Colonic mucosa (tissue), 4 donors: ENCODE data around the gene SLC6A20. TPM values are rescaled to one million over a fixed set of nuclear protein-coding genes. Genes with fewer than 3 reads are reported as not detected.

Experiments used
- DNase-seq: peaks from one replicate; pipeline ENCODE4 v3.0.0-alpha.2; 2020
- H3K27ac ChIP-seq: fragments of 200-600 bp; one replicate; pipeline ENCODE4 v1.8.0; 2021
- H3K27me3 ChIP-seq: fragments of 200-600 bp; one replicate; pipeline ENCODE4 v1.8.0; 2021
- H3K36me3 ChIP-seq: fragments of 200-600 bp; one replicate; pipeline ENCODE4 v1.8.0; 2021
- H3K4me1 ChIP-seq: fragments of 200-600 bp; one replicate; pipeline ENCODE4 v1.8.0; 2021; ENCODE audit warnings: mild to moderate bottlenecking
- H3K4me3 ChIP-seq: fragments of 200-600 bp; one replicate; pipeline ENCODE4 v1.8.0; 2021
- H3K9ac ChIP-seq, 2 donors: one replicate each; pipeline ENCODE4 v1.7.0; 2013; ENCODE audit warnings: control low read depth in 2 of 2, low read depth in 2 of 2, low read length in 2 of 2
- H3K9me3 ChIP-seq: fragments of 200-600 bp; one replicate; pipeline ENCODE4 v1.8.0; 2021
- intact Hi-C: fragments of 100-400 bp; cut with DNase I; formaldehyde crosslinking; loops from one replicate; pipeline ENCODE4 v1.14.1; 2022
- total RNA-seq, 2 donors: library from RNA; stranded (reverse); fragmentation: NEBNext Ultra II Directional in 1 of 2; extraction: Animal tissue kit (Norgen Biotek cat#: 25700) in 1 of 2; gene quantifications; one replicate each; pipeline ENCODE4 v1.2.1, GENCODE V29; 2021
- TF ChIP-seq, protein P1 (sequence below): fragments of 200-600 bp; IDR thresholded peaks from one replicate; pipeline ENCODE4 v1.8.0; 2022; ENCODE audit warnings: antibody characterized with exemption, mild to moderate bottlenecking
- donor health status: healthy.
- donor health status: DM: no; HTN: no; CAD: no.
- donor health status: DM: no; HTN: no; CAD: no.

Gene SLC6A20
- total RNA-seq, 2 donors from 2014 or later = 4.2 to 4.4 TPM

DNA sequence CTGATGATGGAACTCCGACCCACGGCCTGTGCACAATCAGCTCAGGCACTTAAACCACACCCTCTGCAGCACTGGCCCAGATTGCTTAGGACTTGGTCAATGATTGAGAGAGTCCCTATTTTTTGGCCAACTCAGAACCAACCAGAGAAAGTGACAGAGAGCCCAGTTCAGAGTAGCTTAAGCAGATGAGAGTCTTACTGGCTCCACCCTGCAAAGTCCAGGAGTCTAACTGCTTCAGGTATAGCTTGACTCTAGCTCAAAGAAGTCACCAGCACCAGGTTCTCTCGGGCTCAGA is 20.1 kb downstream of the SLC6A20 start:
- TF ChIP-seq, protein P1, sequence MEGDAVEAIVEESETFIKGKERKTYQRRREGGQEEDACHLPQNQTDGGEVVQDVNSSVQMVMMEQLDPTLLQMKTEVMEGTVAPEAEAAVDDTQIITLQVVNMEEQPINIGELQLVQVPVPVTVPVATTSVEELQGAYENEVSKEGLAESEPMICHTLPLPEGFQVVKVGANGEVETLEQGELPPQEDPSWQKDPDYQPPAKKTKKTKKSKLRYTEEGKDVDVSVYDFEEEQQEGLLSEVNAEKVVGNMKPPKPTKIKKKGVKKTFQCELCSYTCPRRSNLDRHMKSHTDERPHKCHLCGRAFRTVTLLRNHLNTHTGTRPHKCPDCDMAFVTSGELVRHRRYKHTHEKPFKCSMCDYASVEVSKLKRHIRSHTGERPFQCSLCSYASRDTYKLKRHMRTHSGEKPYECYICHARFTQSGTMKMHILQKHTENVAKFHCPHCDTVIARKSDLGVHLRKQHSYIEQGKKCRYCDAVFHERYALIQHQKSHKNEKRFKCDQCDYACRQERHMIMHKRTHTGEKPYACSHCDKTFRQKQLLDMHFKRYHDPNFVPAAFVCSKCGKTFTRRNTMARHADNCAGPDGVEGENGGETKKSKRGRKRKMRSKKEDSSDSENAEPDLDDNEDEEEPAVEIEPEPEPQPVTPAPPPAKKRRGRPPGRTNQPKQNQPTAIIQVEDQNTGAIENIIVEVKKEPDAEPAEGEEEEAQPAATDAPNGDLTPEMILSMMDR = no peak
- Histone ChIP-seq H3K9ac (no peak overlapping the region), H3K4me1 (peaks cover 11% of the 10 kb centered on the region), H3K9me3 (no peaks in the 10 kb centered on the region), H3K36me3 (no peaks in the 10 kb centered on the region), H3K27me3 (no peaks in the 10 kb centered on the region), H3K27ac (no peak overlapping the region), H3K4me3 (no peak overlapping the region)
- DNase-seq = peak; percentile 42
- intact Hi-C loops = no loop called here

GRCh38 chr3:45775571-45776300 is 20.6 kb downstream of the SLC6A20 start:
- TF ChIP-seq, protein P1 = no peak
- Histone ChIP-seq H3K4me3 (no peak overlapping the region), H3K27me3 (no peaks in the 10 kb centered on the region), H3K9ac (peak overlapping the region in 1 of 2 donors; percentile 7), H3K9me3 (no peaks in the 10 kb centered on the region), H3K4me1 (peaks cover 11% of the 10 kb centered on the region), H3K27ac (no peak overlapping the region), H3K36me3 (no peaks in the 10 kb centered on the region)
- intact Hi-C loops = no loop called here
- DNase-seq = no peak

DNA sequence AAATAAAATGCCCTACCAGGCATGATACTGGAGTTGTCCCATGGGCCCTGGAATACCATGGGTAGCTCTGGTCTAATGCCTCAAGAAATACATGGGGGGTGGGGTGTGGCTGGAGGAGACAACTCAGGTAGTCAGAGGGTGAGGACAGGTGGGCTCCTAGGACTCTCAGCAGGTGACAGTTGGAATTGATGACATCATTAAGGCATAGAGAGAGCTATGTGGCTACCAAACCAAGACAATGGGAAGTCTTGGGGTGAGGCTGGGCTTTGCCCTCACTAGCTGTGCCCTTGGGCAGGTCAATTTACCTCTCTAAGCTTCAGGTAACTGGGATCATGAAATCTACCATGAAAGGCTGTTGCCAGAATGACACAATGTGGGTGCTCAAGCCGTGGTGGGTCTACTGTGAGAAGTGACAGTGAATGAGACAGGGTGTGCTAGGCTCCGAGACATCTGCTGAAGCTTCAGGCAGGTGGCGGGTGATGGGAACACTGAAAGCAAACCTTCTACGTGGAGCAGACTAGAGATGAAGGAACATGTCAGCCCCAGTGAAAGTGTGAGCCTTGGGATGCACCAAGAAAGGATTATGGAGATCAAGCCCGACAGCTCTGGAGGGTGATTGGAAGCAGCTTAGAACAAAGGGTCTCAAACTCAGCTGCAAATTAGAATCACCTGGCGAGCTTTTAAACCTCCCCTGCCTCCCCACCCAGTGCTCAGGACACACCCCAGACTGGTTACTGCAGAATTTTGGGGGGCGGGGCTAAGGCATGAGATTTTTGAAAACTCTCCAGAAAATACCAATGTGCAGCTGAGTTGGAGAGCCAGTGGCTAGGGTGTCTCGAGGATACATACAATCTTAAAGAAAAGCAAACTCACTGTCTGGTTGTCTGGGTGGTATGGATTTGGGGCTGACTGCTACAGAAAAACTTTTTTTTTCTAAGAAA is 21.5 kb downstream of the SLC6A20 start:
- peak overlapping the region; percentile 57 for H3K27ac ChIP-seq
- no peaks in the 10 kb centered on the region for H3K9me3 ChIP-seq
- DNase-seq = peak; percentile 42
- H3K9ac ChIP-seq = peak overlapping the region in 1 of 2 donors; percentile 42
- intact Hi-C loops = no loop called here
- no peak overlapping the region for H3K4me3 ChIP-seq
- no peaks in the 10 kb centered on the region for H3K36me3 ChIP-seq
- peaks cover 11% of the 10 kb centered on the region for H3K4me1 ChIP-seq
- TF ChIP-seq, protein P1 = no peak
- no peaks in the 10 kb centered on the region for H3K27me3 ChIP-seq

DNA sequence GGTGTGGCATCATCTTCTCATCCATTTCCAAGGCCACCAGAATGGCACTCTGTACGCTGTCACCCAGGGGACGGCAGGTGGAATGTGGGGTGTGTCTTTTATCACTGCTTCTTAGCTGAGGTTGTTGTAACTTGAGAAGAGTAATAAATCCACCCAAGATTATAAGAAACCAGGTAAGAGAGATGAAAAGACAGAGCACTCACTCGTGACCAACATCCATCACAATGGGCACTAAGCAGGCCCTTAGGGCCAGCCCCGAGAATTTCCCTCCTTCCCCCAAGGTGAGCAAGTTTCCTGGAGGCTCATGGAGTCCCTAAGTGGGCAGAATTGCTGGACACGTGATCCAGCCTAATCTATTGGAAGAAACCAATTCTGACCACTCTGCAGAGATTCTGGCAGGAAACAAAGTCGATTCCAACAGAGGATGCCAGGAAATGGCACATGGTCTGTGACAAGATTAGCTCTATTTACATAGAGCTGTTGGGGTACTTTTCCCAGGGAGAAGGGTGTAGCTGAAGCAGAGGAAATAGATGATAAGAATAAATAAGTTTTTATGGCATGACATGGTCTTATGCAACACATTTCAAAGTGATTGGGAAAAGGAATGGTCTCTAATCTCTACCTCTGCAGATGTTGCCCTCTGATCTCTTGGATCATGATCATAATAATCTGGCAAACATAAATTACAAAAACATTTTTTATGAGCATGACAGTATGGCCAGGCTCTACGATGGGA is 22.5 kb downstream of the SLC6A20 start:
- TF ChIP-seq, protein P1 = no peak
- H3K36me3 ChIP-seq = no peaks in the 10 kb centered on the region

GRCh38 chr3:45773072-45773471 is 23.3 kb downstream of the SLC6A20 start:
- Histone ChIP-seq H3K9ac (no peak overlapping the region), H3K27ac (peak overlapping the region; percentile 57), H3K4me1 (peaks cover 11% of the 10 kb centered on the region), H3K27me3 (no peaks in the 10 kb centered on the region), H3K9me3 (no peaks in the 10 kb centered on the region), H3K36me3 (no peaks in the 10 kb centered on the region), H3K4me3 (no peak overlapping the region)
- DNase-seq = peak; percentile 51
- intact Hi-C loops = no loop called here
- TF ChIP-seq, protein P1 = no peak

More for the DNA sequence above, 22.5 kb downstream of the SLC6A20 start:
- Histone ChIP-seq H3K4me1 (peaks cover 11% of the 10 kb centered on the region), H3K4me3 (no peak overlapping the region), H3K27me3 (no peaks in the 10 kb centered on the region), H3K9ac (peak overlapping the region in 1 of 2 donors; percentile 42), H3K9me3 (no peaks in the 10 kb centered on the region), H3K27ac (peak overlapping the region; percentile 57)
- DNase-seq = peak; percentile 69
- intact Hi-C loops = no loop called here
